ENCODE results near the gene IPCEF1.

- TF ChIP-seq, protein P1, sequence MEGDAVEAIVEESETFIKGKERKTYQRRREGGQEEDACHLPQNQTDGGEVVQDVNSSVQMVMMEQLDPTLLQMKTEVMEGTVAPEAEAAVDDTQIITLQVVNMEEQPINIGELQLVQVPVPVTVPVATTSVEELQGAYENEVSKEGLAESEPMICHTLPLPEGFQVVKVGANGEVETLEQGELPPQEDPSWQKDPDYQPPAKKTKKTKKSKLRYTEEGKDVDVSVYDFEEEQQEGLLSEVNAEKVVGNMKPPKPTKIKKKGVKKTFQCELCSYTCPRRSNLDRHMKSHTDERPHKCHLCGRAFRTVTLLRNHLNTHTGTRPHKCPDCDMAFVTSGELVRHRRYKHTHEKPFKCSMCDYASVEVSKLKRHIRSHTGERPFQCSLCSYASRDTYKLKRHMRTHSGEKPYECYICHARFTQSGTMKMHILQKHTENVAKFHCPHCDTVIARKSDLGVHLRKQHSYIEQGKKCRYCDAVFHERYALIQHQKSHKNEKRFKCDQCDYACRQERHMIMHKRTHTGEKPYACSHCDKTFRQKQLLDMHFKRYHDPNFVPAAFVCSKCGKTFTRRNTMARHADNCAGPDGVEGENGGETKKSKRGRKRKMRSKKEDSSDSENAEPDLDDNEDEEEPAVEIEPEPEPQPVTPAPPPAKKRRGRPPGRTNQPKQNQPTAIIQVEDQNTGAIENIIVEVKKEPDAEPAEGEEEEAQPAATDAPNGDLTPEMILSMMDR (conservative IDR thresholded peaks at IDR 0.05 in 1 of 2, IDR thresholded peaks at IDR 0.05 in 1 of 2; ENCODE audit: low read depth in 1 of 2, low read length in 2 of 2): no peak
- TF ChIP-seq EZH2 (IDR thresholded peaks at IDR 0.05; ENCODE audit: low read length, missing control alignments): no peak
Measured at GRCh38 chr6:154230910-154231595, 125.5 kb downstream of the IPCEF1 start.

Data from fibroblast of lung (primary cell).